Psoas muscle (tissue), 8 donors: ENCODE measurements around the gene C5. TPM values are rescaled to one million over a fixed set of nuclear protein-coding genes. Genes with fewer than 3 reads are reported as not detected.

Experiments
- ATAC-seq, 4 donors: fragments of 200-7000 bp; cut with Tn5 transposase; one replicate each; pipeline ENCODE4 v1.9.1; 2020; ENCODE audit warnings: moderate library complexity in 3 of 4, mild to moderate bottlenecking in 2 of 4
- DNase-seq, 2 donors: peaks; one replicate each; pipeline ENCODE4 v3.0.0-alpha.2; 2020
- H3K27ac ChIP-seq: fragments of 200-600 bp; one replicate; pipeline ENCODE4 v1.8.0; 2022
- H3K27me3 ChIP-seq, 3 donors: fragments of 200-600 bp in 1 of 3; one replicate each; pipeline versions ENCODE4 v1.6.1 to v1.8.0; 2013 to 2022; ENCODE audit warnings: low read length in 2 of 3, mild to moderate bottlenecking in 2 of 3, moderate library complexity in 1 of 3; ENCODE audit not compliant: insufficient read depth in 3 of 3
- H3K36me3 ChIP-seq, 2 donors: fragments of 200-600 bp in 1 of 2; one replicate each; pipeline versions ENCODE4 v1.6.1 to v1.8.0; 2013 to 2022; ENCODE audit warnings: low read depth in 1 of 2, mild to moderate bottlenecking in 1 of 2, moderate library complexity in 1 of 2; ENCODE audit not compliant: insufficient read depth in 1 of 2
- H3K4me1 ChIP-seq: fragments of 200-600 bp; one replicate; pipeline ENCODE4 v1.8.0; 2022
- H3K4me3 ChIP-seq: fragments of 200-600 bp; one replicate; pipeline ENCODE4 v1.8.0; 2022; ENCODE audit warnings: mild to moderate bottlenecking
- H3K9me3 ChIP-seq: fragments of 200-600 bp; one replicate; pipeline ENCODE4 v1.8.0; 2022
- WGBS, 3 donors: extraction: QIAGEN DNeasy Blood & Tissue Kit; methylation state at CpG; one replicate each; pipeline versions ENCODE4 v1.1.6 to v1.1.7; 2013; 5-methylcytosine and 5-hydroxymethylcytosine counted together
- intact Hi-C, 2 donors: fragments of 100-400 bp; cut with DNase I; formaldehyde crosslinking; loops; one replicate each; pipeline versions ENCODE4 v1.11.0 to v1.14.2; 2022
- polyA plus RNA-seq, 3 donors: library from polyadenylated mRNA; stranded (reverse); fragments of 200-250 nt; gene quantifications; one replicate each; pipeline ENCODE4 v1.2.3, GENCODE V29; 2013
- total RNA-seq, 4 donors: library from RNA; stranded (reverse); fragmentation: NEBNext Ultra II Directional in 2 of 4; extraction: Animal tissue kit (Norgen Biotek cat#: 25700) in 2 of 4; gene quantifications; one replicate each; pipeline versions ENCODE4 v1.2.1 to v1.2.4, GENCODE V29; 2021 to 2023
- TF ChIP-seq, protein P1 (sequence below): fragments of 200-600 bp; IDR thresholded peaks from one replicate; pipeline ENCODE4 v1.8.0; 2022; ENCODE audit warnings: antibody characterized with exemption
- donor health status: healthy with polysubstance abuse.
- donor health status: DM: no; HTN: no; CAD: no; lungs with moderate emphysema.
- donor health status: Bipolar disorder and iron deficiency.
- donor health status: healthy.
- donor health status: DM: yes; HTN: yes; CAD: no.
- donor health status: DM: no; HTN: no; CAD: no.
- donor health status: DM: no; HTN: no; CAD: no.
- donor health status: DM: yes; HTN: yes; CAD: no.

C5 gene
- total and polyA plus RNA-seq, 7 donors, result 0.13 to 1.1 (median 0.39) TPM

DNA sequence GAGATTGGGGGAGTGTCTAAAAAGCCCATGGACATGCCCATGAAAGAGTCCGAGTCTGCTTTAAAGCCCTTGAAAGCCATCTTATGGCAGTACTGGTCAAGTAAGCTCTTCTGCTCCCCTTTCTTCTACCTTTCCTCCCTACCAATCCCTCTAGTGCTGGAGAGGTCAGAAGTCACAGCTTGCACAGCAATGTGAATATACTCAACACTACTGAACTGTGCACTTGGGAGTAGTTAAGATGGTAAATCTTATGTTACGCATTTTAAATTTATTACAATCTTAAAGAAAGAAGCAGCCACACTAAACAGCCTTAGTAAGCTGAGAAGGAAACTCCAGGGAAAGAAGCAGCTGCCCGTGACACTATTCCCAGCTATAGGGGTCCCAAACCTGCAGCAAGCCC lies 111.2 kb downstream of the C5 start:
- ATAC-seq (no peak), DNase-seq (no peak)
- no peak overlapping the region for H3K4me3 ChIP-seq
- intact Hi-C loops, result loop anchor here in 1 of 2 donors (5.0 kb wide), 1 partner anchor 317 kb away; no protein-coding TSS in a partner anchor
- no peaks in the 10 kb centered on the region for H3K36me3 ChIP-seq
- no peaks in the 10 kb centered on the region for H3K9me3 ChIP-seq
- H3K27me3 ChIP-seq, result peaks cover 0 to 1% (median 0%) of the 10 kb centered on the region in 3 donors
- H3K27ac ChIP-seq, result no peak overlapping the region
- 89 to 92% (median 90%) methylated on average over 3 of the region's 3 CpGs for WGBS, 3 donors
- TF ChIP-seq, protein P1, sequence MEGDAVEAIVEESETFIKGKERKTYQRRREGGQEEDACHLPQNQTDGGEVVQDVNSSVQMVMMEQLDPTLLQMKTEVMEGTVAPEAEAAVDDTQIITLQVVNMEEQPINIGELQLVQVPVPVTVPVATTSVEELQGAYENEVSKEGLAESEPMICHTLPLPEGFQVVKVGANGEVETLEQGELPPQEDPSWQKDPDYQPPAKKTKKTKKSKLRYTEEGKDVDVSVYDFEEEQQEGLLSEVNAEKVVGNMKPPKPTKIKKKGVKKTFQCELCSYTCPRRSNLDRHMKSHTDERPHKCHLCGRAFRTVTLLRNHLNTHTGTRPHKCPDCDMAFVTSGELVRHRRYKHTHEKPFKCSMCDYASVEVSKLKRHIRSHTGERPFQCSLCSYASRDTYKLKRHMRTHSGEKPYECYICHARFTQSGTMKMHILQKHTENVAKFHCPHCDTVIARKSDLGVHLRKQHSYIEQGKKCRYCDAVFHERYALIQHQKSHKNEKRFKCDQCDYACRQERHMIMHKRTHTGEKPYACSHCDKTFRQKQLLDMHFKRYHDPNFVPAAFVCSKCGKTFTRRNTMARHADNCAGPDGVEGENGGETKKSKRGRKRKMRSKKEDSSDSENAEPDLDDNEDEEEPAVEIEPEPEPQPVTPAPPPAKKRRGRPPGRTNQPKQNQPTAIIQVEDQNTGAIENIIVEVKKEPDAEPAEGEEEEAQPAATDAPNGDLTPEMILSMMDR, result no peak
- H3K4me1 ChIP-seq, result peaks cover 23% of the 10 kb centered on the region

DNA sequence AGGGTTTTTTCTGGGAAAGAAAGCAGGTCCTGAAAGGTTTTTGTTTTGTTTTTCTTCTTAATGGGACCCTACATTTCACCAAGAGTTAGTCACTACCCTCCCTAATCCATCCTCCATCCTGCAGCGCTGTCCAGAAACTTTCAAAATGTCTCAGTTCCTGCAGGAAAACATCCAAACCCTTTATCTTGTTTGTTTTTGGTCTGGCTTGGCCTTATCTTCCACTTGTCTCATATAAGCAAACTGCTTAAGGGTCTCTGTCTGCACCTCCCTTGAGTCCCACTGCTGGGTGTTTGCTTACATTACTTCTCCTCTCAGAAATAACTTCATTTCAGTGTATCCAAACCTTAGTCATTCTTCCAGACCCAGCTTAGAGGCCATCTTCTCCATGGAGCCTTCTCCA lies 112.5 kb downstream of the C5 start:
- Histone ChIP-seq H3K36me3 (no peaks in the 10 kb centered on the region), H3K27me3 (peaks cover 0 to 1% (median 0%) of the 10 kb centered on the region in 3 donors), H3K4me1 (peaks cover 16% of the 10 kb centered on the region), H3K9me3 (no peaks in the 10 kb centered on the region), H3K4me3 (no peak overlapping the region), H3K27ac (no peak overlapping the region)
- TF ChIP-seq, protein P1, result no peak
- intact Hi-C loops, result loop anchor here (2.0 to 5.0 kb wide), 3 partner anchors 61 to 315 kb away; partner anchors contain the start of gene PHF19 (in 1 of the 2)
- DNase-seq (no peak), ATAC-seq (no peak)
- WGBS, 3 donors, result 57 to 90% (median 80%) methylated on average over 1 of the region's 1 CpG

DNA sequence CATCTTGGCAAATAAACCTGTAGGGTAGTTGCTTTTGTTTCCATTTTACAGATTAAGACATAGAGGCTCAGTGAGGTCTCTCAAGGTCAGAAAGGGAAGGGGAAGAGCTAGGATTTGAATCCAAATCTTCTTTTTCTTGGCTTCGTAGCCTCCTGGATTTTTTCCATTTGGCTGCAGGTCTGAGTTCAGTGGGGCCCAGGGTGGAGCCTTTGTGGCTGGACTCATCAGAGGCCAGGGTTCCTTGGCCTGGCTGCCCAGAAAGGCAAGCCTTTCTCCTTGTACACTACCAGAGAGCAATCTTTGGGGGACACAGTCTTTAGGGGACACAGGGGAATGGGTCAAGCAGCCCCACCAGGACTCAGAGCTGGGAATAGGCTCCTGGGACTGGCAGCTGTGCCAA lies 112.9 kb downstream of the C5 start:
- DNase-seq (peak; percentile 45 to 67), ATAC-seq (no peak)
- WGBS, 3 donors, result 69 to 85% (median 70%) methylated on average over 1 of the region's 1 CpG
- no peaks in the 10 kb centered on the region for H3K9me3 ChIP-seq
- intact Hi-C loops, result loop anchor here (2.0 to 5.0 kb wide), 3 partner anchors 60 to 315 kb away; partner anchors contain the start of gene PHF19 (in 1 of the 2)
- peaks cover 14% of the 10 kb centered on the region for H3K4me1 ChIP-seq
- H3K4me3 ChIP-seq, result no peak overlapping the region
- H3K36me3 ChIP-seq, result no peaks in the 10 kb centered on the region
- no peak overlapping the region for H3K27ac ChIP-seq
- H3K27me3 ChIP-seq, result peaks cover 0 to 1% (median 0%) of the 10 kb centered on the region in 3 donors
- TF ChIP-seq, protein P1, result no peak

DNA sequence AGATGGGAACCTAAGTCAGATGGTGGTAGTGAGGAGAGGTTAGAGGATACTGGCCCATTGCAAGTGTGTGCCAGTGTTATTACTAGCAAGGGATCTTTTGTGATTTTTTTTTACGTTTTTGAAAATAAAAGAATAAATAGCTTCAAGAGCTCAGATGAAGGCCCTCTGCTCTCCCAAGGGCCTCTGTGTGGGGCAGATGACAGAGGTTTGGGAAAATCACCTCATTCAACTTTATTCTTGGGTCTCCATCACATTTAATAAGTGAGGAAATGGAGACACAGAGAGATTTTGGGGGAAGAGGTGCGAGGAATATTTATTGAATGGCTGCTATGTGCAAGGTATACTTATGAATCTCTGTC lies 113.3 kb downstream of the C5 start:
- TF ChIP-seq, protein P1, result no peak
- intact Hi-C loops, result loop anchor here (2.0 to 5.0 kb wide), 3 partner anchors 60 to 314 kb away; partner anchors contain the start of gene PHF19 (in 1 of the 2)
- ATAC-seq, result no peak
- peaks cover 13% of the 10 kb centered on the region for H3K4me1 ChIP-seq
- H3K27me3 ChIP-seq, result peaks cover 0 to 1% (median 0%) of the 10 kb centered on the region in 3 donors
- H3K9me3 ChIP-seq, result no peaks in the 10 kb centered on the region
- H3K27ac ChIP-seq, result no peak overlapping the region
- no peak overlapping the region for H3K4me3 ChIP-seq
- WGBS, 3 donors, result 44 to 61% (median 49%) methylated on average over 2 of the region's 2 CpGs
- no peak for DNase-seq
- H3K36me3 ChIP-seq, result no peaks in the 10 kb centered on the region
